Progenitor cell of endocrine pancreas (in vitro differentiated cells): ENCODE data around the gene CCM2. TPM values are rescaled to one million over a fixed set of nuclear protein-coding genes. Genes with fewer than 3 reads are reported as not detected.

Source experiments
- DNase-seq: peaks from one replicate; pipeline ENCODE4 v3.0.0; 2021; ENCODE audit warnings: low spot score; ENCODE audit not compliant: unreplicated experiment
- H3K27ac Mint-ChIP-seq: 2 replicates; pipeline ENCODE4 v1.8.0; 2021; ENCODE audit warnings: mild to moderate bottlenecking, moderate library complexity, mixed read lengths
- H3K27me3 Mint-ChIP-seq: 2 replicates; pipeline ENCODE4 v1.8.0; 2021; ENCODE audit warnings: mixed read lengths
- H3K36me3 Mint-ChIP-seq: 2 replicates; pipeline ENCODE4 v1.8.0; 2022; ENCODE audit warnings: mixed read lengths; ENCODE audit not compliant: insufficient read depth
- H3K4me1 Mint-ChIP-seq: 2 replicates; pipeline ENCODE4 v1.8.0; 2021; ENCODE audit warnings: low read depth, mixed read lengths
- H3K4me3 Mint-ChIP-seq: 2 replicates; pipeline ENCODE4 v1.8.0; 2021; ENCODE audit warnings: low read depth, mild to moderate bottlenecking, moderate library complexity, mixed read lengths
- H3K9me3 Mint-ChIP-seq: 2 replicates; pipeline ENCODE4 v1.8.0; 2021; ENCODE audit warnings: low read depth, mixed read lengths
- total RNA-seq: library from RNA; stranded (reverse); gene quantifications from 2 replicates; pipeline ENCODE4 v1.2.1, GENCODE V29; 2021
- TF ChIP-seq, protein P1 (sequence below): fragments of 200-600 bp; sonication (generic); IDR thresholded peaks from one replicate; pipeline ENCODE4 v1.5.0; 2021; ENCODE audit warnings: antibody characterized with exemption, mild to moderate bottlenecking; ENCODE audit not compliant: unreplicated experiment

The CCM2 gene
- total RNA-seq, 1 donor from 2014 or later = 43.0 TPM

DNA sequence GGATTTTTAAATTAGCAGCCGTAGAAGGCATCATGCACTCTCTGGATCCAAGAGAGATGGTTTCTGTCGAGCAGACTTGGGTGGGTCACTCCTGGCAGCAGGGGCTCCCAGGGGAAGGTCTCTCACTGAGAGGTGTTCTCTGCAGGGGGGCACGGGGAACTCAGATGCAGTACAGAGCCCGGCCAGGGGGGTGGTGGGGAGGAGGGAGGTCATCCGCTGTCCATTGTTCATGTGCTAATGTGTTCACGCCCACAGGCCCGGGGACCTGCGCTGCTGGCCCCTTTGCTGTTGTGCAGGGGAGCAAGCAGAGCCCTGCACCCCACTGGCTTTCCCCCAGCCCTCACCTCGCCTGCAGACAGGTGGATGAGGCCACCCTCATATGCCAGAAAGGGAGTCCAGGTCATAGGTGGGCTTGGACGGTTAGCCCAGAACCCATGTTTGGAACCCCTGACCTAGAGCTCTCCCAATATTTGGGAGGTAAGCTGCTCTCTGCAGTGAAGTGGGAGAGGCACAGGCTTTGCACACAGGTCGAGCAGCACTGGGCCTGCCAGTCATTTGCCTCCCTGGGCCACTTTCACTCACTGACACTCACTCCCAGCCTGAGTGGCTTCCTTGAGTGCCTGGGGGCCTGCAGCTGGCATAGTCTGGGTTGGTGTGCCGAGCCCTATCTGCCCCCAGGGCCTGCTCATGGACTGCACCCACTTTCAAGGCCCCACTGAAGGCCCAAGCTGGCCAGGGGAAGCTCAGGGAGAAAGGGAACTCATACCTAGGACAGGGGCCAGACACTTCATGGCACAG, 124.1 kb downstream of the CCM2 start:
- Mint-ChIP-seq H3K27ac (no peak overlapping the region), H3K4me1 (no peaks in the 10 kb centered on the region), H3K27me3 (no peaks in the 10 kb centered on the region), H3K4me3 (no peak overlapping the region), H3K9me3 (no peaks in the 10 kb centered on the region), H3K36me3 (no peaks in the 10 kb centered on the region)
- no peak for DNase-seq
- TF ChIP-seq, protein P1, sequence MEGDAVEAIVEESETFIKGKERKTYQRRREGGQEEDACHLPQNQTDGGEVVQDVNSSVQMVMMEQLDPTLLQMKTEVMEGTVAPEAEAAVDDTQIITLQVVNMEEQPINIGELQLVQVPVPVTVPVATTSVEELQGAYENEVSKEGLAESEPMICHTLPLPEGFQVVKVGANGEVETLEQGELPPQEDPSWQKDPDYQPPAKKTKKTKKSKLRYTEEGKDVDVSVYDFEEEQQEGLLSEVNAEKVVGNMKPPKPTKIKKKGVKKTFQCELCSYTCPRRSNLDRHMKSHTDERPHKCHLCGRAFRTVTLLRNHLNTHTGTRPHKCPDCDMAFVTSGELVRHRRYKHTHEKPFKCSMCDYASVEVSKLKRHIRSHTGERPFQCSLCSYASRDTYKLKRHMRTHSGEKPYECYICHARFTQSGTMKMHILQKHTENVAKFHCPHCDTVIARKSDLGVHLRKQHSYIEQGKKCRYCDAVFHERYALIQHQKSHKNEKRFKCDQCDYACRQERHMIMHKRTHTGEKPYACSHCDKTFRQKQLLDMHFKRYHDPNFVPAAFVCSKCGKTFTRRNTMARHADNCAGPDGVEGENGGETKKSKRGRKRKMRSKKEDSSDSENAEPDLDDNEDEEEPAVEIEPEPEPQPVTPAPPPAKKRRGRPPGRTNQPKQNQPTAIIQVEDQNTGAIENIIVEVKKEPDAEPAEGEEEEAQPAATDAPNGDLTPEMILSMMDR = no peak

DNA sequence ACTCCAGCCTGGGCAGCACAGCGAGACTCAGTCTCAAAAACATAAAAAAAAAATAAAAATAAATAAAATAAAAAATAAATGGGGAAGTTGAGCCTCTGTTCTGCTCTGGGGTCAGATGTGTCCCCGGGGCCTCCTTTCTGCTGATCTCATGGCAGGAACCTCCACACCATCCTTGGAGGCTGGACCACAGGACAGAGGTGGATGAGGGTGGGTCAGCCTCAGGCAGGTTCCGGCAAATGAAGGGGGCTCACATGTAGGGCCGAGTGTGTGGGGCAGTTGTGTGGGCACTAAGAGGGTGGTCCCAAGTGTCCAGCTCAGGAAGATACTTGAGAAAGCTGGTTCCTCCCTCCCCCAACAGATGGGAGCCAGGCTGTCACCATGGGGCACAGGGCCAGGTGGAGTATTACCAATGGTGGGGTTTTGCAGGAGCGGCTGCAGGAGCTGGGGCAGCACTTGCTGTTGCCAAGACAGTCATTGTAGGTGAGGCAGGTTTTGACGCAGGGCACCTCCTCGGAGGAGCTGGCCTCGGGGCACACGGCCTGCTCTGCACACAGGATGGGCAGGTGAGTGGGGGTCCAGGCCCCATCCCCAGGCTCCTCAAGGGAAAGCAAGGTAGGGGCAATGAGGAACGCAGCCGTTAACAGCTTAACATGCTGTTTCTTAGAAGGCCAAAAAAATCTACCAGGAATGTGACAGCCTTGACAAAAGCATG, 125.3 kb downstream of the CCM2 start:
- DNase-seq = no peak
- no peaks in the 10 kb centered on the region for H3K4me1 Mint-ChIP-seq
- no peak overlapping the region for H3K4me3 Mint-ChIP-seq
- H3K27ac Mint-ChIP-seq = peak overlapping the region; percentile 64
- H3K9me3 Mint-ChIP-seq = no peaks in the 10 kb centered on the region
- peaks cover 3% of the 10 kb centered on the region for H3K27me3 Mint-ChIP-seq
- H3K36me3 Mint-ChIP-seq = no peaks in the 10 kb centered on the region
- TF ChIP-seq, protein P1 = no peak

Other genes with a start within 250 kb of the CCM2 start
- gene PPIA, start 203.5 kb upstream of the CCM2 start, total RNA-seq = 1,323 and 1,353 TPM in 2 replicates
- gene H2AZ2, start 152.1 kb upstream of the CCM2 start, total RNA-seq = 220 and 244 TPM in 2 replicates
- gene PURB, start 114.7 kb upstream of the CCM2 start, total RNA-seq = 25.0 and 25.3 TPM in 2 replicates
- 0.53 and 0.67 TPM in 2 replicates for gene MYO1G, start 21.2 kb upstream of the CCM2 start, total RNA-seq
- 10.1 and 11.7 TPM in 2 replicates for gene NACAD, start 88.8 kb downstream of the CCM2 start, total RNA-seq
- gene TBRG4, start 111.5 kb downstream of the CCM2 start, total RNA-seq = 73.0 and 73.1 TPM in 2 replicates
- not detected in 2 replicates for gene RAMP3, start 157.6 kb downstream of the CCM2 start, total RNA-seq